H1 (cell line): ENCODE data around the gene NPBWR2. TPM values are rescaled to one million over a fixed set of nuclear protein-coding genes. Genes with fewer than 3 reads are reported as not detected.

Experiments used
- CTCF ChIA-PET: fragments of 300-600 bp; sonication (Branson Sonifier 250); formaldehyde crosslinking; loops from one replicate; lab custom pipeline; 2021; ENCODE audit not compliant: partially characterized antibody; lab: Charles Lee
- POLR2A ChIA-PET: fragments of 300-600 bp; sonication (Branson Sonifier 250); formaldehyde crosslinking; loops from one replicate; lab custom pipeline; 2021; ENCODE audit warnings: inconsistent platforms; ENCODE audit not compliant: partially characterized antibody; lab: Charles Lee
- DNase-seq, 2 experiments: peaks; one replicate each; pipeline versions ENCODE4 v3.0.0 to v3.0.0-alpha.2; 2010 to 2022; ENCODE audit warnings: low spot score in 2 of 2, low read depth in 1 of 2, mixed read lengths in 1 of 2
- FAIRE-seq: peaks from 2 replicates; lab custom pipeline; 2011; peaks lifted over from hg19 to GRCh38; lab: Jason Lieb, UNC
- H2AFZ ChIP-seq: 2 replicates; pipeline ENCODE4 v1.8.1; 2012; ENCODE audit warnings: low read length, inconsistent platforms
- H2AK5ac ChIP-seq: 2 replicates; pipeline ENCODE4 v1.6.1; 2013; ENCODE audit warnings: low read depth, low read length
- H2BK120ac ChIP-seq: replicated peaks from 2 replicates; pipeline ENCODE3; 2013; ENCODE audit warnings: low read depth, low read length, inconsistent platforms
- H2BK12ac ChIP-seq: 2 replicates; pipeline ENCODE4 v1.6.1; 2013; ENCODE audit warnings: low read depth, low read length
- H2BK15ac ChIP-seq: 2 replicates; pipeline ENCODE4 v1.6.1; 2013; ENCODE audit warnings: low read length
- H2BK20ac ChIP-seq: 2 replicates; pipeline ENCODE4 v1.6.1; 2013; ENCODE audit warnings: low read length
- H2BK5ac ChIP-seq: 2 replicates; pipeline ENCODE4 v1.6.1; 2013; ENCODE audit warnings: low read depth, low read length
- H3K14ac ChIP-seq: 2 replicates; pipeline ENCODE4 v1.6.1; 2013; ENCODE audit warnings: inconsistent platforms; ENCODE audit not compliant: insufficient read length
- H3K18ac ChIP-seq: 2 replicates; pipeline ENCODE4 v1.6.1; 2013; ENCODE audit warnings: low read length; ENCODE audit errors: extremely low read depth
- H3K23ac ChIP-seq: 2 replicates; pipeline ENCODE4 v1.6.1; 2013; ENCODE audit warnings: inconsistent platforms; ENCODE audit not compliant: insufficient read length
- H3K23me2 ChIP-seq: 2 replicates; pipeline ENCODE4 v1.6.1; 2013; ENCODE audit warnings: low read depth, low read length
- H3K27ac ChIP-seq: 2 replicates; pipeline ENCODE4 v1.6.1; 2011; ENCODE audit warnings: low read depth, low read length, inconsistent platforms
- H3K27me3 ChIP-seq, 4 experiments: replicated peaks in 1 of 4; 1 replicate in 1 of 4; 2 replicates in 3 of 4; pipeline versions ENCODE4 v1.6.1 to v1.8.1; 2011 to 2013; ENCODE audit warnings: low read length in 3 of 4, mild to moderate bottlenecking in 3 of 4, inconsistent platforms in 2 of 4, mixed read lengths in 2 of 4, moderate library complexity in 1 of 4; ENCODE audit not compliant: control insufficient read depth in 3 of 4, insufficient read depth in 3 of 4; ENCODE audit errors: extremely low read depth in 1 of 4
- H3K36me3 ChIP-seq, 4 experiments: 2 replicates each; pipeline versions ENCODE4 v1.6.1 to v1.8.1; 2011 to 2013; ENCODE audit warnings: mild to moderate bottlenecking in 4 of 4, low read length in 3 of 4, moderate library complexity in 2 of 4, control low read depth in 1 of 4, inconsistent platforms in 1 of 4; ENCODE audit not compliant: insufficient read depth in 4 of 4, control insufficient read depth in 2 of 4
- H3K4ac ChIP-seq: replicated peaks from 2 replicates; pipeline ENCODE3; 2013; ENCODE audit warnings: low read length, low read depth, mixed read lengths, inconsistent platforms; ENCODE audit not compliant: insufficient read length
- H3K4me1 ChIP-seq, 4 experiments: replicated peaks in 1 of 4; 1 replicate in 1 of 4; 2 replicates in 3 of 4; pipeline versions ENCODE4 v1.6.1 to v1.8.1; 2011 to 2013; ENCODE audit warnings: low read length in 3 of 4, inconsistent platforms in 2 of 4, mixed read lengths in 1 of 4; ENCODE audit not compliant: insufficient read depth in 4 of 4, control insufficient read depth in 3 of 4
- H3K4me2 ChIP-seq, 2 experiments: 2 replicates each; pipeline versions ENCODE4 v1.6.1 to v1.8.1; 2011 to 2013; ENCODE audit warnings: low read depth in 2 of 2, low read length in 2 of 2, control low read depth in 1 of 2, inconsistent platforms in 1 of 2, mild to moderate bottlenecking in 1 of 2; ENCODE audit not compliant: insufficient read depth in 1 of 2
- H3K4me3 ChIP-seq, 4 experiments: fragments of 200-600, 300-600 bp in 1 of 4; sonication (generic), shearing (Covaris generic), sonication (Bioruptor Twin) in 1 of 4; 2 replicates each; pipeline versions ENCODE4 v1.5.1 to v1.8.1; 2011 to 2016; ENCODE audit warnings: low read length in 4 of 4, low read depth in 3 of 4, control low read depth in 2 of 4, inconsistent platforms in 2 of 4, mild to moderate bottlenecking in 2 of 4, mixed read lengths in 1 of 4, moderate library complexity in 1 of 4; ENCODE audit not compliant: insufficient read depth in 2 of 4; ENCODE audit errors: extremely low read depth in 1 of 4
- H3K56ac ChIP-seq: replicated peaks from 2 replicates; pipeline ENCODE3; 2013; ENCODE audit warnings: low read depth, mild to moderate bottlenecking, mixed read lengths, low read length, inconsistent platforms; ENCODE audit not compliant: insufficient read length
- H3K79me1 ChIP-seq: 2 replicates; pipeline ENCODE4 v1.6.1; 2013; ENCODE audit warnings: low read depth, low read length, control low read depth
- H3K79me2 ChIP-seq, 2 experiments: 2 replicates each; pipeline versions ENCODE4 v1.6.1 to v1.8.1; 2012 to 2013; ENCODE audit warnings: low read length in 2 of 2, mild to moderate bottlenecking in 2 of 2, inconsistent platforms in 1 of 2; ENCODE audit not compliant: insufficient read depth in 2 of 2, control insufficient read depth in 1 of 2
- H3K9ac ChIP-seq, 4 experiments: replicated peaks in 1 of 4; 1 replicate in 1 of 4; 2 replicates in 3 of 4; pipeline versions ENCODE4 v1.6.1 to v1.8.1; 2011 to 2013; ENCODE audit warnings: low read depth in 3 of 4, low read length in 3 of 4, control low read depth in 2 of 4, mild to moderate bottlenecking in 2 of 4, moderate library complexity in 2 of 4, inconsistent platforms in 1 of 4; ENCODE audit errors: extremely low read depth in 1 of 4
- H3K9me3 ChIP-seq, 2 experiments: 2 replicates each; pipeline versions ENCODE4 v1.6.1 to v1.8.1; 2012 to 2013; ENCODE audit warnings: mild to moderate bottlenecking in 2 of 2, moderate library complexity in 2 of 2, control low read depth in 1 of 2, inconsistent platforms in 1 of 2, low read depth in 1 of 2, low read length in 1 of 2, mixed read lengths in 1 of 2; ENCODE audit not compliant: insufficient read depth in 2 of 2
- H4K20me1 ChIP-seq, 2 experiments: replicated peaks in 1 of 2; 2 replicates each; pipeline versions ENCODE3 to v1.8.1; 2011 to 2013; ENCODE audit warnings: inconsistent platforms in 2 of 2, low read length in 2 of 2, mild to moderate bottlenecking in 1 of 2; ENCODE audit not compliant: insufficient read depth in 2 of 2, control insufficient read depth in 1 of 2
- H4K5ac ChIP-seq: 2 replicates; pipeline ENCODE4 v1.6.1; 2013; ENCODE audit warnings: low read length, low read depth, mixed read lengths, inconsistent platforms; ENCODE audit not compliant: insufficient read length
- H4K8ac ChIP-seq: 2 replicates; pipeline ENCODE4 v1.8.0; 2013; ENCODE audit warnings: mild to moderate bottlenecking, moderate library complexity, low read length, inconsistent platforms; ENCODE audit not compliant: insufficient read depth; ENCODE audit errors: extremely low read depth
- H4K91ac ChIP-seq: replicated peaks from 2 replicates; pipeline ENCODE3; 2013; ENCODE audit warnings: low read length, mixed read lengths, inconsistent platforms; ENCODE audit not compliant: insufficient read length
- GTF2F1 ChIP-seq: IDR thresholded peaks from 2 replicates; pipeline ENCODE4 v1.6.1; 2012; ENCODE audit warnings: low read depth, low read length, improper control_type of control experiment, borderline replicate concordance
- JUND ChIP-seq: IDR thresholded peaks from 2 replicates; pipeline ENCODE4 v1.6.1; 2011; ENCODE audit warnings: mild to moderate bottlenecking, improper control_type of control experiment, low read length
- NANOG ChIP-seq: IDR thresholded peaks from 2 replicates; pipeline ENCODE4 v1.6.1; 2011; ENCODE audit warnings: low read length, low read depth, mild to moderate bottlenecking, inconsistent platforms; ENCODE audit not compliant: insufficient read depth, poor library complexity, severe bottlenecking
- POLR2A ChIP-seq, 2 experiments: IDR thresholded peaks; 1 replicate in 1 of 2; 2 replicates in 1 of 2; pipeline ENCODE4 v1.6.1; 2011; ENCODE audit warnings: low read depth in 2 of 2, low read length in 2 of 2, mild to moderate bottlenecking in 2 of 2; ENCODE audit errors: control extremely low read depth in 1 of 2
- POU5F1 ChIP-seq: IDR thresholded peaks from 2 replicates; pipeline ENCODE4 v1.6.1; 2011; ENCODE audit warnings: low read depth, mild to moderate bottlenecking, low read length, moderate library complexity
- SIN3A ChIP-seq, 2 experiments: IDR thresholded peaks in 1 of 2; conservative IDR thresholded peaks in 1 of 2; 2 replicates each; pipeline ENCODE4 v1.6.1; 2011 to 2012; ENCODE audit warnings: low read length in 2 of 2, improper control_type of control experiment in 1 of 2, low read depth in 1 of 2, mild to moderate bottlenecking in 1 of 2
- SIRT6 ChIP-seq: IDR thresholded peaks from one replicate; pipeline ENCODE4 v1.7.1; 2012; ENCODE audit warnings: low read length, inconsistent platforms
- SIX5 ChIP-seq: IDR thresholded peaks from 2 replicates; pipeline ENCODE4 v1.6.1; 2011; ENCODE audit warnings: mild to moderate bottlenecking, low read depth, low read length
- SP2 ChIP-seq: IDR thresholded peaks from 2 replicates; pipeline ENCODE4 v1.6.1; 2012; ENCODE audit warnings: mild to moderate bottlenecking, low read length, inconsistent platforms
- ZNF274 ChIP-seq: IDR thresholded peaks from 2 replicates; pipeline ENCODE4 v1.7.0; 2012; ENCODE audit warnings: low read length, borderline replicate concordance; ENCODE audit errors: extremely low read depth
- WGBS, 2 experiments: shearing (Covaris generic) in 1 of 2; methylation state at CpG; one replicate each; pipeline versions ENCODE4 v1.1.6 to v1.1.7; 2013 to 2015; ENCODE audit warnings: low lambda C conversion rate in 2 of 2, mixed read lengths in 2 of 2, inconsistent platforms in 1 of 2, low coverage in 1 of 2, missing lambda C conversion rate in 1 of 2; ENCODE audit not compliant: insufficient replicate concordance in 2 of 2, insufficient coverage in 1 of 2, insufficient read length in 1 of 2; ENCODE audit errors: extremely low coverage in 1 of 2, missing lambda C conversion rate in 1 of 2; 5-methylcytosine and 5-hydroxymethylcytosine counted together
- polyA plus RNA-seq, 7 experiments: library from polyadenylated mRNA; depleted of rRNA in 3 of 7; stranded (reverse) in 5 of 7; unstranded in 2 of 7; fragments of >200 nt in 5 of 7; fragments of 200-250 nt in 2 of 7; gene quantifications; 1 replicate in 5 of 7; 2 replicates in 1 of 7; 4 replicates in 1 of 7; pipeline versions ENCODE4 v1.2.1 to v1.2.3, GENCODE V29; 2011 to 2013; ENCODE audit warnings: missing spikeins in 2 of 7, mixed read lengths in 2 of 7
- total RNA-seq: library from RNA; stranded (reverse); fragmentation: NEBNext Ultra II Directional; extraction: Animal tissue kit (Norgen Biotek cat#: 25700); gene quantifications from 2 replicates; pipeline ENCODE4 v1.2.1, GENCODE V29; 2021

Gene NPBWR2
- total and polyA plus RNA-seq, 2 of the 8 experiments (the other 6 are each of a cell fraction or from before 2014, with no cell fraction given), result not detected

GRCh38 chr20:64130271-64130670 lies 22.9 kb upstream of the NPBWR2 start:
- no peak for FAIRE-seq
- Histone ChIP-seq H4K5ac (no peak overlapping the region), H3K4me2 (no peak overlapping the region), H4K8ac (no peak overlapping the region), H3K4me1 (no peaks in the 10 kb centered on the region; a peak in 1 of 7 replicates), H3K36me3 (no peaks in the 10 kb centered on the region), H2BK12ac (no peak overlapping the region), H3K18ac (no peak overlapping the region), H4K20me1 (no peaks in the 10 kb centered on the region), H2BK120ac (no peak overlapping the region), H2BK5ac (no peak overlapping the region), H3K79me1 (no peaks in the 10 kb centered on the region), H3K27ac (no peak overlapping the region), H3K27me3 (no peaks in the 10 kb centered on the region), H2AK5ac (no peak overlapping the region), H2BK15ac (no peak overlapping the region), H2BK20ac (no peak overlapping the region), H4K91ac (no peak overlapping the region), H3K79me2 (no peaks in the 10 kb centered on the region), H3K4me3 (no peak overlapping the region), H3K4ac (no peak overlapping the region), H3K23ac (no peak overlapping the region), H3K14ac (no peak overlapping the region), H3K9ac (no peak overlapping the region), H2AFZ (no peak overlapping the region), H3K23me2 (no peaks in the 10 kb centered on the region), H3K9me3 (no peaks in the 10 kb centered on the region), H3K56ac (no peak overlapping the region)
- ChIA-PET POLR2A (no interaction called here), CTCF (no interaction called here)
- TF ChIP-seq NANOG (no peak), POU5F1 (no peak), ZNF274 (no peak), SP2 (no peak), GTF2F1 (no peak), SIX5 (no peak), SIRT6 (no peak), SIN3A (conservative IDR thresholded peaks at IDR 0.05 in 1 of 2, IDR thresholded peaks at IDR 0.05 in 1 of 2; ENCODE audit: low read depth in 1 of 2, low read length in 2 of 2) (no peak), POLR2A (IDR thresholded peaks at IDR 0.05; ENCODE audit: control extremely low read depth in 1 of 2, low read depth in 2 of 2, low read length in 2 of 2) (no peak), JUND (no peak)
- 92% methylated on average over 5 of the region's 5 CpGs; no CpG with 5 or more reads in 1 of the 2 experiments for WGBS, 2 experiments
- DNase-seq, result peak in 1 of 2 experiments; percentile 20
